ENCODE results near the gene NTM.

NTM gene

GRCh38 chr11:131611322-131611721 is 240.9 kb downstream of the NTM start:
- DNase-seq (ENCODE audit: low spot score) (no peak), ATAC-seq (ENCODE audit: low read depth) (no peak)
- TF ChIP-seq CTCF (IDR thresholded peaks at IDR 0.05; ENCODE audit: poor library complexity, severe bottlenecking): no peak
- H3K4me3 ChIP-seq (ENCODE audit: severe bottlenecking): no peak overlapping the region
- H3K4me1 ChIP-seq (ENCODE audit: insufficient read depth, poor library complexity, severe bottlenecking): no peaks in the 10 kb centered on the region
- peaks cover 8% of the 10 kb centered on the region for H3K27me3 ChIP-seq (ENCODE audit: insufficient read depth, poor library complexity, severe bottlenecking)
- no peaks in the 10 kb centered on the region for H3K36me3 ChIP-seq (ENCODE audit: low read depth)
- no peaks in the 10 kb centered on the region for H3K9me3 ChIP-seq (ENCODE audit: severe bottlenecking)
- no peak overlapping the region for H3K27ac ChIP-seq (ENCODE audit: poor library complexity, severe bottlenecking)

- Histone ChIP-seq H3K27ac (ENCODE audit: poor library complexity, severe bottlenecking) (no peak overlapping the region), H3K27me3 (ENCODE audit: insufficient read depth, poor library complexity, severe bottlenecking) (peaks cover 8% of the 10 kb centered on the region), H3K36me3 (ENCODE audit: low read depth) (no peaks in the 10 kb centered on the region), H3K4me3 (ENCODE audit: severe bottlenecking) (no peak overlapping the region), H3K4me1 (ENCODE audit: insufficient read depth, poor library complexity, severe bottlenecking) (no peaks in the 10 kb centered on the region), H3K9me3 (ENCODE audit: severe bottlenecking) (no peaks in the 10 kb centered on the region)
- DNase-seq (ENCODE audit: low spot score) (no peak), ATAC-seq (ENCODE audit: low read depth) (no peak)
- TF ChIP-seq CTCF (IDR thresholded peaks at IDR 0.05; ENCODE audit: poor library complexity, severe bottlenecking): no peak
Measured at GRCh38 chr11:131612533-131612932, 242.1 kb downstream of the NTM start.

- H3K27ac ChIP-seq (ENCODE audit: poor library complexity, severe bottlenecking): no peak overlapping the region
- H3K27me3 ChIP-seq (ENCODE audit: insufficient read depth, poor library complexity, severe bottlenecking): peaks cover 8% of the 10 kb centered on the region
- TF ChIP-seq CTCF (IDR thresholded peaks at IDR 0.05; ENCODE audit: poor library complexity, severe bottlenecking): no peak
- no peaks in the 10 kb centered on the region for H3K36me3 ChIP-seq (ENCODE audit: low read depth)
- no peaks in the 10 kb centered on the region for H3K9me3 ChIP-seq (ENCODE audit: severe bottlenecking)
- DNase-seq (ENCODE audit: low spot score) (no peak), ATAC-seq (ENCODE audit: low read depth) (no peak)
- H3K4me3 ChIP-seq (ENCODE audit: severe bottlenecking): no peak overlapping the region
- H3K4me1 ChIP-seq (ENCODE audit: insufficient read depth, poor library complexity, severe bottlenecking): no peaks in the 10 kb centered on the region
Measured at GRCh38 chr11:131614631-131615030, 244.2 kb downstream of the NTM start.

- H3K27me3 ChIP-seq (ENCODE audit: insufficient read depth, poor library complexity, severe bottlenecking): peaks cover 11% of the 10 kb centered on the region
- no peak for TF ChIP-seq CTCF (IDR thresholded peaks at IDR 0.05; ENCODE audit: poor library complexity, severe bottlenecking)
- H3K9me3 ChIP-seq (ENCODE audit: severe bottlenecking): no peaks in the 10 kb centered on the region
- DNase-seq (ENCODE audit: low spot score) (no peak), ATAC-seq (ENCODE audit: low read depth) (no peak)
- no peak overlapping the region for H3K27ac ChIP-seq (ENCODE audit: poor library complexity, severe bottlenecking)
- no peaks in the 10 kb centered on the region for H3K36me3 ChIP-seq (ENCODE audit: low read depth)
- H3K4me1 ChIP-seq (ENCODE audit: insufficient read depth, poor library complexity, severe bottlenecking): no peaks in the 10 kb centered on the region
- H3K4me3 ChIP-seq (ENCODE audit: severe bottlenecking): no peak overlapping the region
Measured at GRCh38 chr11:131615611-131616010, 245.2 kb downstream of the NTM start.

GRCh38 chr11:131616481-131617140 is 246.2 kb downstream of the NTM start:
- Histone ChIP-seq H3K27me3 (ENCODE audit: insufficient read depth, poor library complexity, severe bottlenecking) (peaks cover 11% of the 10 kb centered on the region), H3K9me3 (ENCODE audit: severe bottlenecking) (no peaks in the 10 kb centered on the region), H3K4me1 (ENCODE audit: insufficient read depth, poor library complexity, severe bottlenecking) (no peaks in the 10 kb centered on the region), H3K4me3 (ENCODE audit: severe bottlenecking) (no peak overlapping the region), H3K27ac (ENCODE audit: poor library complexity, severe bottlenecking) (no peak overlapping the region), H3K36me3 (ENCODE audit: low read depth) (no peaks in the 10 kb centered on the region)
- ATAC-seq (ENCODE audit: low read depth) (no peak), DNase-seq (ENCODE audit: low spot score) (no peak)
- no peak for TF ChIP-seq CTCF (IDR thresholded peaks at IDR 0.05; ENCODE audit: poor library complexity, severe bottlenecking)
